Naive thymus-derived CD4-positive, alpha-beta T cell (primary cell): ENCODE results near the gene CDC42EP4. TPM values are rescaled to one million over a fixed set of nuclear protein-coding genes. Genes with fewer than 3 reads are reported as not detected.

Experiments
- ATAC-seq: fragments of 150-1000 bp; cut with Tn5 transposase; 2 replicates; pipeline ENCODE4 v1.10.0; 2021; ENCODE audit warnings: mild to moderate bottlenecking, moderate library complexity
- CTCF ChIA-PET: fragments of 350-600 bp; sonication (Branson Sonifier 250); formaldehyde crosslinking; loops from one replicate; lab custom pipeline; 2021; ENCODE audit warnings: antibody characterized with exemption; lab: Charles Lee
- POLR2A ChIA-PET: fragments of 350-600 bp; sonication (Branson Sonifier 250); formaldehyde crosslinking; loops from one replicate; lab custom pipeline; 2021; ENCODE audit warnings: antibody characterized with exemption, inconsistent platforms; lab: Charles Lee
- DNase-seq, 9 donors: peaks; one replicate each; pipeline versions ENCODE4 v3.0.0 to v3.0.0-alpha.2; 2020 to 2022; ENCODE audit warnings: mixed read lengths in 1 of 9
- H3K27ac ChIP-seq: one replicate; pipeline ENCODE4 v1.7.0; 2013; ENCODE audit warnings: mild to moderate bottlenecking, low read depth, low read length, moderate library complexity
- H3K27me3 ChIP-seq, 2 donors: one replicate each; pipeline ENCODE4 v1.7.0; 2013; ENCODE audit warnings: low read length in 2 of 2, mild to moderate bottlenecking in 2 of 2, moderate library complexity in 2 of 2; ENCODE audit not compliant: control insufficient read depth in 2 of 2, insufficient read depth in 2 of 2
- H3K36me3 ChIP-seq, 3 experiments: 1 replicate in 2 of 3; 2 replicates in 1 of 3; pipeline ENCODE4 v1.7.0; 2013; ENCODE audit warnings: low read length in 3 of 3, mild to moderate bottlenecking in 3 of 3, moderate library complexity in 1 of 3; ENCODE audit not compliant: insufficient read depth in 3 of 3, control insufficient read depth in 2 of 3
- H3K4me1 ChIP-seq, 2 donors: one replicate each; pipeline ENCODE4 v1.7.0; 2013; ENCODE audit warnings: low read length in 2 of 2, mild to moderate bottlenecking in 2 of 2, moderate library complexity in 1 of 2; ENCODE audit not compliant: control insufficient read depth in 2 of 2, insufficient read depth in 2 of 2
- H3K4me3 ChIP-seq: 2 replicates; pipeline ENCODE4 v1.7.0; 2013; ENCODE audit warnings: mild to moderate bottlenecking, low read length
- H3K9me3 ChIP-seq, 3 experiments: 1 replicate in 2 of 3; 2 replicates in 1 of 3; pipeline ENCODE4 v1.7.0; 2013; ENCODE audit warnings: low read length in 3 of 3; ENCODE audit not compliant: control insufficient read depth in 2 of 3
- H3K27ac Mint-ChIP-seq, 9 donors: one replicate each; pipeline ENCODE4 v1.8.0; 2020 to 2022; ENCODE audit warnings: mixed read lengths in 9 of 9, mild to moderate bottlenecking in 8 of 9, moderate library complexity in 5 of 9, inconsistent platforms in 2 of 9
- H3K27me3 Mint-ChIP-seq, 5 donors: one replicate each; pipeline ENCODE4 v1.8.0; 2021 to 2022; ENCODE audit warnings: mixed read lengths in 5 of 5, mild to moderate bottlenecking in 1 of 5
- H3K36me3 Mint-ChIP-seq, 5 donors: one replicate each; pipeline ENCODE4 v1.8.0; 2020 to 2022; ENCODE audit warnings: mixed read lengths in 5 of 5, mild to moderate bottlenecking in 3 of 5, inconsistent platforms in 1 of 5
- H3K4me1 Mint-ChIP-seq, 7 donors: one replicate each; pipeline ENCODE4 v1.8.0; 2020 to 2022; ENCODE audit warnings: mixed read lengths in 7 of 7, mild to moderate bottlenecking in 3 of 7, inconsistent platforms in 1 of 7
- H3K4me3 Mint-ChIP-seq, 10 donors: one replicate each; pipeline ENCODE4 v1.8.0; 2020 to 2022; ENCODE audit warnings: mild to moderate bottlenecking in 10 of 10, mixed read lengths in 10 of 10, moderate library complexity in 6 of 10, inconsistent platforms in 2 of 10
- H3K9me3 Mint-ChIP-seq, 11 donors: one replicate each; pipeline ENCODE4 v1.8.0; 2020 to 2022; ENCODE audit warnings: mixed read lengths in 11 of 11, mild to moderate bottlenecking in 4 of 11, inconsistent platforms in 1 of 11, moderate library complexity in 1 of 11
- intact Hi-C, 2 donors: fragments of 100-400 bp; cut with micrococcal nuclease; formaldehyde crosslinking; loops; one replicate each; pipeline ENCODE4 v1.15.1; 2023
- polyA plus RNA-seq, 2 donors: library from polyadenylated mRNA; unstranded; fragments of 300-500 nt; fragmentation: Illumina TruSeq; gene quantifications; one replicate each; pipeline ENCODE4 v1.2.3, GENCODE V29; 2021
- total RNA-seq, 6 experiments: library from RNA in 5 of 6; stranded (reverse) in 5 of 6; gene quantifications; 1 replicate in 5 of 6; 2 replicates in 1 of 6; pipeline ENCODE4 v1.2.3 and lab custom pipeline; 2021 to 2026

CDC42EP4 gene
- total and polyA plus RNA-seq, 7 experiments from 2014 or later, result 0.19 to 15.8 (median 1.5) TPM

DNA sequence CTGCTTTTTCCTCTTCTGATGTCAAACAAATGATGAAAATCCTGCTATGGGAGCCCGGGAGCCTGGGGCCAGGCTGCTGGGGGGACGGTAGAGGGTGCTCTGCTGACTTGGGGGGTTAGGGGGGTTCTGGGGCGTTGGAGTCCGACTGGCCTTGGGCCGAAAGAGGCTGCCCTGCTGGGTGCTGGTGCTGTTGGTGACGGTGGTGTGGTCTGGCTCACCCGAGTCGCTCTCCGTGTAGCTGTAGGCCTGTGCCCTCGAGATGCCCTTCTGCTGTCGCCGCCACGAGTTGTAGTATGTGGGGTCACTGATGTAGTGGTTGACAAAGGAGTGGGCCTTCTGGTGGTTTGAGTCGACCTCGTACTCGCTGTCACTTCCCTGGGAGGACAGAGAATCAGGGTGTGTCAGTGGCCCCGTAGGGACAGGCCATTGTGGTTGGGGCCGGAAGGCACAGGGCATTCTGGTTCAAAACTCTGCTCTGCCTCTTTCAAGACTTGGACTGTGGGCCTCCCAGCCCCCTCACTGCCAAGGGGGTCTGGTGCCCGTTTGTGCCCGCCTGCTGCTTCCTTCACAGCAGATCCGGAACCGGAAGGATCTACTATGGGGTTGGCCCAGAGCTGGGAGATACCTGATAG is 26.9 kb upstream of the CDC42EP4 start:
- POLR2A ChIA-PET, result no interaction called here
- H3K4me3 ChIP-seq, result no peak overlapping the region
- H3K27ac ChIP-seq, result no peak overlapping the region
- DNase-seq (no peak), ATAC-seq (no peak)
- intact Hi-C loops, result no loop called here
- Mint-ChIP-seq H3K4me3 (no peak overlapping the region), H3K36me3 (peaks cover 0 to 6% (median 0%) of the 10 kb centered on the region in 5 donors), H3K9me3 (no peaks in the 10 kb centered on the region), H3K27ac (no peak overlapping the region), H3K4me1 (peaks cover 0 to 4% (median 0%) of the 10 kb centered on the region in 7 donors), H3K27me3 (peaks cover 0 to 2% (median 0%) of the 10 kb centered on the region in 5 donors)
- H3K27me3 ChIP-seq, result no peaks in the 10 kb centered on the region
- CTCF ChIA-PET, result interaction anchor here (1.0 kb wide), 1 partner anchor 28 kb away, joined by 6 read pairs; no protein-coding TSS in a partner anchor
- no peaks in the 10 kb centered on the region for H3K36me3 ChIP-seq
- no peaks in the 10 kb centered on the region for H3K4me1 ChIP-seq
- no peaks in the 10 kb centered on the region for H3K9me3 ChIP-seq

GRCh38 chr17:73338050-73338521 is 26.3 kb upstream of the CDC42EP4 start:
- DNase-seq (no peak), ATAC-seq (no peak)
- Histone ChIP-seq H3K27ac (no peak overlapping the region), H3K36me3 (no peaks in the 10 kb centered on the region), H3K4me1 (no peaks in the 10 kb centered on the region), H3K9me3 (no peaks in the 10 kb centered on the region), H3K27me3 (no peaks in the 10 kb centered on the region), H3K4me3 (no peak overlapping the region)
- no peaks in the 10 kb centered on the region for H3K9me3 Mint-ChIP-seq
- peaks cover 0 to 6% (median 0%) of the 10 kb centered on the region in 5 donors for H3K36me3 Mint-ChIP-seq
- H3K4me1 Mint-ChIP-seq, result peaks cover 0 to 4% (median 0%) of the 10 kb centered on the region in 7 donors
- peaks cover 0 to 2% (median 0%) of the 10 kb centered on the region in 5 donors for H3K27me3 Mint-ChIP-seq
- H3K27ac Mint-ChIP-seq, result no peak overlapping the region
- POLR2A ChIA-PET, result no interaction called here
- intact Hi-C loops, result no loop called here
- H3K4me3 Mint-ChIP-seq, result no peak overlapping the region
- CTCF ChIA-PET, result no interaction called here

DNA sequence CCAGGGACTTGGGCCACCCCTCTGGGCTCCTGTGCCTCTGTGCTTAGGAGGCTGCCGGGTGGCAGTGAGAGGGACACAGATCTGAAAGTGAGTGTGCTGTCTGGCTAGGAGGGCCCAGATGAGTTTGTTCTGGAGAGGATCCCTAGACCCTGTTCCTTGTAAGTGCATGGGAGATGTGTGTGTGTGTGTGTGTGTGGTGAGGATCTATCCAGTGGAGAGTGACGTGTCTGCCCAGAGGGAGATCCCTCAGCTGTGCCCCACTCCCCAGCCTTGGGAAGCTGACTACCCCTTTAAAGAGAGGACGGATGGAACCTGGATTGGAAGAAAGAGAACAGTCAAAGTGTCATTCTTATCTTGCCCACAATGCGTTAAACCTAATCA is 25.5 kb upstream of the CDC42EP4 start:
- ChIA-PET CTCF (interaction anchor here (0.6 kb wide), 1 partner anchor 32 kb away, joined by 3 read pairs; no protein-coding TSS in a partner anchor), POLR2A (no interaction called here)
- H3K36me3 ChIP-seq, result no peaks in the 10 kb centered on the region
- H3K9me3 ChIP-seq, result no peaks in the 10 kb centered on the region
- Mint-ChIP-seq H3K27me3 (peaks cover 0 to 2% (median 0%) of the 10 kb centered on the region in 5 donors), H3K27ac (peak overlapping the region in 1 of 9 donors; percentile 66), H3K36me3 (peaks cover 0 to 6% (median 0%) of the 10 kb centered on the region in 5 donors), H3K4me3 (no peak overlapping the region), H3K9me3 (no peaks in the 10 kb centered on the region), H3K4me1 (peaks cover 0 to 4% (median 0%) of the 10 kb centered on the region in 7 donors)
- no peak for DNase-seq
- no peak overlapping the region for H3K4me3 ChIP-seq
- H3K27me3 ChIP-seq, result no peaks in the 10 kb centered on the region
- intact Hi-C loops, result no loop called here
- H3K27ac ChIP-seq, result no peak overlapping the region
- ATAC-seq, result no peak
- no peaks in the 10 kb centered on the region for H3K4me1 ChIP-seq

DNA sequence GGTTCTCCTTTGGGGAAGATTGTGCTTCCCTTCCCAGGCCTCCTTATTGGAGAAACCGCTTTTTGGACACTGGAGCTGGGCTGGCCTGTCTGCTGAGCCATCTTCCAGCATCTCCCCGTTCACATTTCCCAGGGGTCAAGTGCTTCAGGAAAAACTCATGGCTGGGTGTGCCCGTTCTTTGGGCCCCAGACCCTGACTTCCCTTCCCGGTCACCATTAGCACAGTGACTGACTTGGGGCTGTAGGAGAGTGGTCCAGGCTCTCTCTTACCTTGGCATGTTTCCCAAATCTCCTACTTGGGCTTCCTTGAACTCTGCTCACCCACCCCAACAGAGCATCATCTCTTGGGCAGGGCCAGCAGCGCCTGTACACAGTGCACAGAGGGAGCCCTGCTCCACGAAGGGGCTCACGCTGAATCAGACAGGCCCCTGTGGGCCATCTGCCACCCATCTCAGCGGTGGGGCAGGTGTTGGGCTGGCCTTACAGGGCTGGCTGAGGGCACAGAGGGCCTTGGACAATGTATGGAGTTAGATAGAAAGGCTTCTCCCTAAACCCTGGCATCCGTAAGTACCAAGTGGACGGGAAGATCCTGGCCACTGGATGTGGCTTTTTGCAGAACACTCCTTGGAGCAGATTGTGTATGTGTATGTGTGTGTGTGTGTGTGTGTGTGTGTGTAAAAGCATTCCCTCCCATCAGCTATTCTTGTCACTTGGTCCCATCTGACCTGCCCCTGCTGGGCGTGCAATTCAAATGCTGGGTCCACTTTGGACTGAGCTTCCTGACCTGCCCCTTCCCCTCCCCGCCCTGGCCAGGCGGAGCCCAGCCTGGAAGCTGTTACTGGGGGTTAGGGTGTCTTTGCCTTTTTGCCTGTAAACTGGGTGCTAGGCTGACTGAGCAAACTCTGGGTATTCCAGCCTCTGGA is 24.9 kb upstream of the CDC42EP4 start:
- POLR2A ChIA-PET, result no interaction called here
- Histone ChIP-seq H3K9me3 (no peaks in the 10 kb centered on the region), H3K27me3 (no peaks in the 10 kb centered on the region), H3K27ac (no peak overlapping the region), H3K36me3 (no peaks in the 10 kb centered on the region), H3K4me1 (no peaks in the 10 kb centered on the region), H3K4me3 (no peak overlapping the region)
- ATAC-seq (no peak), DNase-seq (no peak)
- Mint-ChIP-seq H3K4me3 (no peak overlapping the region), H3K4me1 (peaks cover 0 to 4% (median 0%) of the 10 kb centered on the region in 7 donors), H3K27me3 (peaks cover 0 to 2% (median 0%) of the 10 kb centered on the region in 5 donors), H3K27ac (peak overlapping the region in 1 of 9 donors; percentile 33), H3K36me3 (peaks cover 0 to 6% (median 0%) of the 10 kb centered on the region in 5 donors), H3K9me3 (no peaks in the 10 kb centered on the region)
- intact Hi-C loops, result no loop called here
- CTCF ChIA-PET, result interaction anchor here (0.6 kb wide), 1 partner anchor 32 kb away, joined by 3 read pairs; no protein-coding TSS in a partner anchor

DNA sequence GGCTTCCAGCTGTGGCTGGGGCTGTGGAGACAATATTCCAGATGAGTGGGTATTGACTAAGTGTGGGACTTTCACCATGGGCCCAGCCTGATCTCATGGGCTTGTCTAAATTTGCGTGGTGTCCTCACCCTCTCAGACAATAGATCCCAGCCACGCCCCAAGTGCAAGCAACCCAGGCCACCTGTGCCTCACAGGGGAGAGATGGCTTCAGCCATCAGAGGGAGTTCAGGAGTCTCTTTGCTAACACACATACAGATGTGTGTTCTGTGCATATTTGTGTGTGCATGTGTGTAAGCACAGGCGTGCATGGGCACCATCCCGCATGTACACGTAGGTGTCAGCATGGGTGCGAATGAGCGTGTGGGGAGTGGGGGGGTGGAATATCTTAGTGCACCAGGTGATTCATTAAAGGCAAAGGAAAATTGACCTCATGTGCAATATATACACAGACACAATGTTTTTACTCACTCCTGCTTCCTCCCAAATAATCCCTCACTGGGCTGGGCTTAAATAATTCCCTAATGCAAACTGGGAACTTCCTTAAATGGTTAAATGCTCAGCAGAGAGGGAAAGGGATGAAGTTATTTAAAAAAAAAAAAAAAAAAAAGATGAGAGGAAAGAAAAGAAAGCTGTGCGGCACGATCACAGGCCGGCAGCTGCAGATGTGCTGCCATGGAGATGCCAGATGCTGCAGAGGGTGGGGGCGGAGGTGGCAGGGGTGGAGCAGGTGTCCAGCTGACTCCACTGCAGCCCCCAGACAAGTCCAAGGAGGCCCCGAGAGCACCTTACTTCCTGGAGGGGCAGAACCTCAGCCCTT is 24.0 kb upstream of the CDC42EP4 start:
- H3K4me1 ChIP-seq, result no peaks in the 10 kb centered on the region
- Mint-ChIP-seq H3K4me3 (no peak overlapping the region), H3K27me3 (peaks cover 0 to 5% (median 0%) of the 10 kb centered on the region in 5 donors), H3K9me3 (no peaks in the 10 kb centered on the region), H3K36me3 (peaks cover 0 to 6% (median 0%) of the 10 kb centered on the region in 5 donors), H3K27ac (peak overlapping the region in 1 of 9 donors; percentile 28), H3K4me1 (peaks cover 0 to 4% (median 0%) of the 10 kb centered on the region in 7 donors)
- DNase-seq (no peak), ATAC-seq (no peak)
- ChIA-PET POLR2A (no interaction called here), CTCF (no interaction called here)
- H3K4me3 ChIP-seq, result no peak overlapping the region
- no peaks in the 10 kb centered on the region for H3K27me3 ChIP-seq
- H3K36me3 ChIP-seq, result no peaks in the 10 kb centered on the region
- intact Hi-C loops, result no loop called here
- no peak overlapping the region for H3K27ac ChIP-seq
- no peaks in the 10 kb centered on the region for H3K9me3 ChIP-seq
